Activated CD4-positive, alpha-beta T cell treated with anti-CD3 and anti-CD28 coated beads, Interleukin-2, Interleukin-6, amounts not matched to agents 100 ng/mL and 50 ng/mL, durations not matched to agents 16 hours and 8 hours (primary cell): Measurements from ENCODE around the gene BEGAIN.

ENCODE experiments used
- DNase-seq: peaks from one replicate; pipeline ENCODE4 v3.0.0-alpha.2; 2020

BEGAIN gene

GRCh38 chr14:100546051-100546443, 41.2 kb downstream of the BEGAIN start:
- DNase-seq: no peak

GRCh38 chr14:100545359-100545758, 41.9 kb downstream of the BEGAIN start:
- no peak for DNase-seq

GRCh38 chr14:100544506-100545141, 42.6 kb downstream of the BEGAIN start:
- no peak for DNase-seq

- DNase-seq: no peak
These were observed 43.5 kb downstream of the BEGAIN start for GRCh38 chr14:100543471-100544455.

- DNase-seq: no peak
These were observed 44.5 kb downstream of the BEGAIN start for GRCh38 chr14:100542619-100543205.

- DNase-seq: no peak
These were observed 45.3 kb downstream of the BEGAIN start for GRCh38 chr14:100541621-100542560.

- DNase-seq: no peak
These were observed 46.1 kb downstream of the BEGAIN start for GRCh38 chr14:100540926-100541620.

- no peak for DNase-seq
These were observed 46.9 kb downstream of the BEGAIN start for GRCh38 chr14:100540141-100540925.

- DNase-seq: no peak
These were observed 47.5 kb downstream of the BEGAIN start for GRCh38 chr14:100539766-100540140.

- DNase-seq: no peak
These were observed 48.1 kb downstream of the BEGAIN start for GRCh38 chr14:100539003-100539660.

- DNase-seq: no peak
These were observed 48.7 kb downstream of the BEGAIN start for GRCh38 chr14:100538351-100539002.

GRCh38 chr14:100537446-100538350, 49.5 kb downstream of the BEGAIN start:
- DNase-seq: no peak

GRCh38 chr14:100536721-100537445, 50.3 kb downstream of the BEGAIN start:
- no peak for DNase-seq

- no peak for DNase-seq
These were observed 51.1 kb downstream of the BEGAIN start for GRCh38 chr14:100536121-100536510.

- DNase-seq: no peak
These were observed 51.7 kb downstream of the BEGAIN start for GRCh38 chr14:100535287-100536120.

- no peak for DNase-seq
These were observed 52.5 kb downstream of the BEGAIN start for GRCh38 chr14:100534528-100535286.
